ENCODE results near the gene FASTKD2. TPM values are rescaled to one million over a fixed set of nuclear protein-coding genes. Genes with fewer than 3 reads are reported as not detected.

FASTKD2 gene
- total and polyA plus RNA-seq, 2 of the 4 experiments (the other 2 are of a cell fraction) = 17.6 to 50.4 TPM

GRCh38 chr2:206776432-206776831 is 11.0 kb downstream of the FASTKD2 start:
- Histone ChIP-seq H3K56ac (ENCODE audit: extremely low read depth, insufficient read depth, low read length) (no peak overlapping the region), H3K4me1 (ENCODE audit: control insufficient read depth, insufficient read depth, low read length) (no peaks in the 10 kb centered on the region), H4K8ac (ENCODE audit: low read depth in 2 of 2, low read length in 2 of 2) (no peak overlapping the region), H3K4ac (ENCODE audit: low read depth, low read length) (no peak overlapping the region), H4K91ac (ENCODE audit: insufficient read depth, low read depth, low read length) (no peak overlapping the region), H3K9me1 (ENCODE audit: insufficient read depth, low read length) (no peaks in the 10 kb centered on the region), H2AK5ac (ENCODE audit: low read depth, low read length) (no peak overlapping the region), H3K4me2 (ENCODE audit: low read depth, low read length) (no peak overlapping the region), H3K9ac (ENCODE audit: low read depth, low read length) (no peak overlapping the region), H3K79me1 (ENCODE audit: low read depth in 1 of 2, low read length in 2 of 2) (no peaks in the 10 kb centered on the region; a peak in 2 of 4 replicates), H4K5ac (ENCODE audit: low read depth, low read length) (no peak overlapping the region), H2AFZ (replicated peaks; ENCODE audit: low read length, poor library complexity) (no peak overlapping the region), H3K18ac (ENCODE audit: low read depth, low read length) (no peak overlapping the region), H3K27ac (ENCODE audit: insufficient read depth, low read length) (no peak overlapping the region), H3K23ac (ENCODE audit: low read depth, low read length) (no peak overlapping the region), H3K36me3 (ENCODE audit: control insufficient read depth, insufficient read depth, low read length) (peaks cover 12% of the 10 kb centered on the region), H3K4me3 (ENCODE audit: insufficient read depth, low read depth, low read length) (no peak overlapping the region), H2AK9ac (replicated peaks; ENCODE audit: low read depth, low read length, poor library complexity) (no peak overlapping the region), H3K27me3 (ENCODE audit: control insufficient read depth, insufficient read depth, low read length) (no peaks in the 10 kb centered on the region), H2BK120ac (ENCODE audit: low read depth, low read length) (no peak overlapping the region), H2BK5ac (ENCODE audit: low read depth, low read length, poor library complexity, severe bottlenecking) (no peak overlapping the region), H2BK20ac (ENCODE audit: low read depth, low read length) (no peak overlapping the region), H2BK15ac (ENCODE audit: low read depth, low read length) (no peak overlapping the region), H4K20me1 (ENCODE audit: insufficient read depth, low read length) (no peaks in the 10 kb centered on the region), H3K14ac (replicated peaks; ENCODE audit: low read depth, low read length) (no peak overlapping the region), H3K9me3 (ENCODE audit: control insufficient read depth, insufficient read depth, low read length) (no peaks in the 10 kb centered on the region)
- ChIA-PET CTCF (no interaction called here), POLR2A (ENCODE audit: unreplicated experiment) (no interaction called here)
- dilution Hi-C loops (cut with HindIII; ENCODE audit: low sequenced_read_pairs, unreplicated experiment) = no loop called here
- DNase-seq (no peak), ATAC-seq (ENCODE audit: low read depth) (no peak)
- BruUV-seq (replicated peaks) = no TSS peak
- intact Hi-C loops (cut with micrococcal nuclease) = no loop called here
- in situ Hi-C loops (cut with MboI; ENCODE audit: low sequenced_read_pairs) = loop anchor here (5.0 to 25.0 kb wide), 2 partner anchors 84 to 961 kb away; no protein-coding TSS in a partner anchor
- TF ChIP-seq USF2 (IDR thresholded peaks at IDR 0.05; ENCODE audit: low read depth, low read length) = no peak
- no peak for TF ChIP-seq ELK1 (IDR thresholded peaks at IDR 0.05; ENCODE audit: borderline replicate concordance, low read depth, low read length)
- TF ChIP-seq SMC3 (IDR thresholded peaks at IDR 0.05; ENCODE audit: low read depth, low read length) = no peak
